B cell (primary cell): ENCODE measurements around the gene STK38L.

Experiments
- CTCF ChIP-seq: fragments of 200-600 bp; IDR thresholded peaks from one replicate; pipeline ENCODE4 v1.8.0; 2022; ENCODE audit warnings: antibody characterized with exemption, mild to moderate bottlenecking
- EZH2 ChIP-seq: IDR thresholded peaks from 2 replicates; pipeline ENCODE4 v1.6.1; 2012; ENCODE audit warnings: borderline replicate concordance, low read depth, mild to moderate bottlenecking, moderate library complexity, low read length; ENCODE audit not compliant: insufficient read depth, poor library complexity, severe bottlenecking

DNA sequence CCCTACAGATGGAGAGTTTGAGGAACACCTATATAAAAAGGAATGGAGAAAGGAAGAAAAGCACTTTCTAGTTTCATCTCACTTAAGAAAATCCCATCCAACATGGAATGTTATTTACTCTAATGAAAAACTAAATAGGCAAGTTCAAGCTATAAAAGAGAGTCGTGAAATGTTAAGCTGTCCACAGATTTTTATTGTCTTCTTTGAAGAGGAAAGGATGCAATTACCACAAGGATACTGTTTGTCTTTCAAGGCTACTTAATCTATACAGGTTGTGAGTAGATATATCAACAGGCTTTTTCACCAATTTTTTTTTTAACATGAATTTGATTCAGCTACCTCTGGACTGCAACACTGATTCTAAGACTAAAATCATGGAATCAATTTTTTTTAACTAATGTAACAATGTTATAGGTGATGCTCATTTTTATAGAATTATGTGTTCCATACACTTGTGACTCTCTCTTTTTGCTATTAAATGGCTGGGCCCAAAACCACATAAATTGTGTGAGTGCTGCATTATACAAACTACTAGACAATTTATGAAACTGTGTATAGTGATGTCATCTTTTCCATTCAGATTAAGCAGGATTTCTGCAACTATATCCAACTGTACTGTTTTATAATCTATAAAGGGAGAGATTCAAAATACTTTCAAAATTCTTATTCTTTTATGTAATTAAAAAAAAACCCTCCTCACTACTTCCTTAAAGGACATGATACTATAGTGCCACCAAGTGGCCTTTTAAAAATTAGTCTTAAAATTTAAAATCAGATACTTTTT is 61.8 kb downstream of the STK38L start:
- TF ChIP-seq EZH2 (no peak), CTCF (peak; percentile 84)
